ENCODE data around the gene CMIP. TPM values are rescaled to one million over a fixed set of nuclear protein-coding genes. Genes with fewer than 3 reads are reported as not detected.
A peak's percentile ranks its signal among the peaks of the same experiment; 100 is the strongest.

Gene CMIP
- total RNA-seq, 1 donor from 2014 or later: 61.0 TPM

DNA sequence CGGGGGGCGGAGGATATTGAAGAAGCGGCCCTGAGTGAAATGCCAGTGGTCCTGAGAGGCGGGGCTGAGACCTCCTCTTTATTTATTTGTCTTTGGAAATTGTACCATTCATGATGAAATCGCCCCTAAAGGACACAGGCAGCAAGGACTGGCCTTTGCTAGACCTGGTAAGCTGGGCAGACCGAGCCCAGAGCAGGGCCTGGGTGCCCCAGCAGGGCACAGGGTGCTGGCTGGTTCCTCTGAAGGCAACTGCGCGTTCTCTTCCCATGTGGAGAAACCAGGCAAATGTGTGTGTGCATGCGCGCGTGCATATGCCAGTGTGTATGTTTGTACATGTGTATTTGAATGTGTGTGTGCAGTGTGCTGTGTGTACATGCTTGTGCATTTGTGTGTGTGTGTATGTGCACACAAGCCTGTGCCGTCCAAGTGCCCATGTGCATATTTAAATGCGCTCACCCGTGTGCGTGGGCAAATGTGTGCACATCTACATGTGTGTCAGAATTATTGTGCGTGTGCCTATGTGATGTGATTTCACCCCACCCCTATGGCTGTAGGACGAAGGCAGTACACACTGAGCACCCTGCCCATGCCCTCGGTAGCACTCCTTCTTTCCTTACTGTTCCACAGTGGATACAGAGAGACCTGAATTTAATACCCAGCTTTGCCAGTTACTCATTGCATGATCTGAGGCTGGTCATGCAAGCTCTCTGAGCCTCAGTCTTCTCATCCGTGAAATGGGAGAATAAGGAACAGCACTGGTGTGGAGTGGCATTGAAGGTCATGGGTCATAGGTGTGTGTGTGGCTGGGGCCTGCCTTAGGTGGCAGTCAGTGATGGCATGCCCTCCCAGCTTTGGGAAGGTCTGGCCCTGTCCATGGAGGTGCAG, 105.2 kb downstream of the CMIP start:
- DNase-seq (ENCODE audit: low read depth): no peak

DNA sequence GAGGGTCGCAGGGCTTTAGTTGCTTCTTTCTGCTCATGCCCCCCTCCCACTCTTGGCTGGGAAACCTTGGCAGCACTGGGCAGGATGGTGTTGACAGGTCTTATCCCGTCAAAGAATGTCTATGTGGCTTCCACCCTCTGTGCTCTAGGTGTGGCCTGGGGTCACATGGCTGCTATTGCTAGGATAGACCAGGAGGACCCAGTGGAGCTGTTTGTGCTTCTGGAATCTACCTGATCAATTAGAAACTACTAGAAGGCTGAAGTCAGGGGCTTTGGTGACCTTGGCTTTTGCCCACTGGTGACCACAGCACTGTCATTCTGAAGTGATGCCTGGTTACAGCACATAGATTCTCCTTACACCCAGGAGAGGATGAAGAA, 105.8 kb downstream of the CMIP start:
- no peak for DNase-seq (ENCODE audit: low read depth)

DNA sequence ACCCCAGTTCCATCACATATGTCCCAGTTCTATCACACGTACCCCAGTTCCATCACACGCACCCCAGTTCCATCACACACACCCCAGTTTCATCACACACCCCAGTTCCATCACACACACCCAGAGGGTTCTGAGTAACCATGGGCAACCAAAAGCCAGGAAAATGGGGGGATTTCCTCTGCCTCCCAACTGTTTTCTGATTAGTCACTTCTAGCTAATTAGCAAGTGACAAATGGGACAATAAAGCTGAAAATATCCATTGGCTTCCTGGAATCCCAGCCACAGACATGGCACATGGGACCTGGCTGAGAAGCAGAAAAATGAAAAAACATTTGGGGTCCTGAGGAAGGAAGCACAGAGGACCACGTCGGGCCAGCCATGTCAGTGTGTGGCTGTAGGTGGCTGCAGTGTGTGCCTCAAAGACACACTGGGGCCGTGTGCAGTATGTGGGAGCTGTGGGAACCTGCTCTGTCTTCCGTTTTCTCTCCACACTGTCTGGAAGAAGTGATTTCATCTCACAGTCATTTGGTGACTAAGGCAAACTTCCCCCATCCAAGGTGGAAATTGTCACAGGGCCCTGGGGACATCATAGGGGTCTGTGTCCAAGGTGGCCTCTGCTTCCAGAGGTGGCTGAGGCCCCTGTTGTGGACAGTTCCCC, 106.7 kb downstream of the CMIP start:
- DNase-seq (ENCODE audit: low read depth): peak; percentile 36

DNA sequence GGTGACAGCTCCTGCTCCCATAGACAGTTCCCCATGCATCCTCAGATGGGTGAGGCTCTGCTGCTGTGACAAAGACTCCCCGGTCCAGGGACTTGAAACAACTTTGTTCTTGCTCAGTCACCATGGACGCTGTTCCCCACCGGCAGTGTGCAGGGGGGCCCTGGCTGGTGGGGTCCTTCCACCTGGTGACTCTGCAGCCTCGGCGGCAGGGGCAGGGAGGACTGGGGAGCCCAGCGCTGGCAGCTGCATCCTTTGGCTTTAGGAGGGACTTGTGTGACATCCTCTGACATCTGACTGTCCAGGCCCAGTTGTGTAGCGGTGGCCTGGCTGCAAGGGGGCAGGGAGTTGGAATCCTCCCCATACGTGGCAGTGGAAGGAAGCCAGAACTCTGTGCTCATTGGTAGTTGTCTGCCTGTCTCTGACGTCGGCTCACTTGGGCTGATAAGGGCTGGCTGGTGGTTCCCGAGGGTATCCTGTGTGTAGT, 107.3 kb downstream of the CMIP start:
- DNase-seq (ENCODE audit: low read depth): no peak

DNA sequence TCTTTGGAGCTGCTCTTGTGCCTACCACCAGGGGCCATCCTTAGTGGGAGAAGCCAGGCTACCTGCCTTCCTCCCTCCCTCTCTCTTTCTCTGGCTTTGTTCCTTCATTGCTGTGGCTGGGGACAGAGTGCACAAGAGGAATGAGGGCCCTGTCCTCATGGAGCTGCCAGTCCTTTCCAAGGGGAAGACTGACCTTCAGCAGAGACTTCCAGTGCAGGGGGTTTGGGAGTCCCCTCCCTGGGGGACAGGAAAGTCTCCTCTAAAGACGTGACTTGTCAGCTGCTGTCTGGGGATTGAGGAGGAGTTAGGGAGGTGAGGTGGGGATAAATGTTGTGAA, 108.1 kb downstream of the CMIP start:
- no peak for DNase-seq (ENCODE audit: low read depth)

DNA sequence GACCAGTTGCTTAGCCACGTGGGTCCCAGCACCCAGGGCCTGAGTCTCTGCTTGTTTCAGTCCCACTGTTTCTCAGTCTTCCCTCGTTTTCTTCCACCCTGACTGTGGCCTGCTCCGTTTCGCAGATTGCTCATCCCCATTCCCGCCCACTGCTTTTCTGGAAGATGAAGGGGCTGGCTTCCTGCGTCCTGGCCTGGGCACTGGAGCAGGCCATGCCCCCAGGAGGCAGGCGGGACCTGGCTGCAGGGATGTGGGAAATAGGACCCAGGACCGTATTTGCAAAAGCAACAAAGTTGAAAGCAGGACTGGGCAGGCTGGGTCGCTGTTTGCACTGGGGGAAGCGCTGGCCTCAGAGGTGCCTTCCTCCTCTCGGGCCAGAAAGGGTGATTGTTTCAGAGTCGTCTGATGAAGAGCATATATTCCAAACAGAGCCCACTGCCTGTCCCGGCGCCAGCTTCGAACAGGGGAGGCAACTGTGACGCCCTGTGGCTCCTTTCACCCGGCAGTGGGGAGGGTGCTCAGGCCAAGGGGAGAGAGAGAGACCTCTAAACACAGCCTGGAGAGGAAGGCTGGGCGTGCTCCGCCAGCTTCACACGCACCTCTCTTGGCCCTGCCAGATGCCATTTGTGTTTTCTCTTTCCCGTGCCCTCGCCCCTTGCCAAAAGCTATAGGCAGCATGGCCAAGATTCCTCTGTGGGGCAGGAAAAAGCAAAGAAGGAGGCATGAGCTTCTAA, 108.6 kb downstream of the CMIP start:
- DNase-seq (ENCODE audit: low read depth): no peak

DNA sequence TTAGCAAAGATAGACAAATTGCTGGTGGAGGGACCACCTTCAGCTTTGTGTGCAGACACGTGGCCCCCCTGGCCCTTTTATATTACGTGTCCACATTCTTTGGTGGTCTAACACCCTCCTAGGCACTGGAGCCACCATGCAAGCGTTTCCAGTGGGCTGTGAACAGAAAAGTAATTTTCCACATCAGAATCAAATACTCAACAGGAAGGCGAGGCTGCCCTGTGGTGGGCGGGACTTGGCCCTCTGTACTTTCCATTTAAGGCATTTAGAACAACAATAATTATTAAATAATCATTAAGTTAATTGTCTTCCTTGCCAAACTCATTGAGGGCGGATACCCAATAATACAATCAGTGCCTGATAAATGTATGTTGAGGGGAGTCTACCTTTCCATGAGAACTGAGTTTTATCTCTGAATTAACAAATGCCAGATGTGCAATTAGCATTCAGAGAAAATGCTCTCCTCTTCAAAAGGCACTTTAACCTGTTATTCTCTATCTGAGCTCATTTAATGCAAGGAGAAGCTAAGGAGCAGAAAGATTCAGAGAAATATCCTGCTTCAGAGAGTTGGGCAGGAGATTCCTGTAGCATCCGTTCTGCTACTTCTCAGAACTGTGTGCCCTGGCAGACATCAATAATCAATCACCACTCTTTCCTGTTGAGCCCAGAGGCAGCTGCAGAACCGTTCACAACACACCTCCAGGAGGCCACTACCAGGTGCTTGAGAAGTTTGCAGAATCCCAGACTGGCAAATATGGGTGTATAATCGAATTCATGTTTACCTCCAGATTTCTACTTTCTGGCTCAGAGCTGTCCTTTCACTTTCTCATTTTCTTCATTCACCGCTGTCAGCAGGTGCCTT, 109.4 kb downstream of the CMIP start:
- no peak for DNase-seq (ENCODE audit: low read depth)

DNA sequence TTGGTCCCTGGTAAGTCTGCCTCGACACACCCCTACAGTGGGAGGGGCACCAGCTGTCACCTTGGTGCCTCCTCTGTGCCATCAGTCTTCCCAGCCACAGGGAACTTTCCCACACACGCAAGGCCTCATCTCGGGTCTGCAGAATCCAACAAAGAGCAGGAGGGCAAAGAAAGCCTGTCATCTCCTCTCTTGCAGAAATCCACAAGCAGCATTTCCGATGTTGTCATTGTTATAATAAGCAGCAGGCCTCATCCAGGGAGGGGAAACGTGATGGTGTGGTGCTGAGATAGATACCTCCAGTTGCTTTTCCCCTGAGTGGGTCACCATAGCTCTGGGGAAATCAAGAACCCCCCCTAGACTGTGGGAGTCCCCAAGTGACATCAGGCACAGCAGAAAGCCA, 110.4 kb downstream of the CMIP start:
- no peak for DNase-seq (ENCODE audit: low read depth)

DNA sequence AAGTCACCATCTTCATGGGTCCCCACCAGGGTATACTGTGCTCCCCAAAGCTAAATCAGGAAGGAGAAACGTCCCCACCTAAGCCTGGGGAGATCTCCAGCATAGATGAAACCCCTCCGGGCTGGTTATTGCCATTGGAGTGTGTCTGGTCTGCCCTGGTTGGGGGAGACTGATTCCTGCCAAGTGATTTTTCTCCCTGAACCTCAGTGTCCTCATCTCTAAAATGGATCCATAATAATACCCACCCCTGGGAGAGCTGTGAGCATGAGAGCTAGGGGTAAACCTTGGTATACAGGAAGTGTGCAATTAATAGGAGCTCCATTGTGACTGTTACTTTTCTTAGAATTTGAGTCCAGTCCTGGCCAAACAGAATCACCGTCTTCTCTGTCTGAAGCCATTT, 111.1 kb downstream of the CMIP start:
- no peak for DNase-seq (ENCODE audit: low read depth)

DNA sequence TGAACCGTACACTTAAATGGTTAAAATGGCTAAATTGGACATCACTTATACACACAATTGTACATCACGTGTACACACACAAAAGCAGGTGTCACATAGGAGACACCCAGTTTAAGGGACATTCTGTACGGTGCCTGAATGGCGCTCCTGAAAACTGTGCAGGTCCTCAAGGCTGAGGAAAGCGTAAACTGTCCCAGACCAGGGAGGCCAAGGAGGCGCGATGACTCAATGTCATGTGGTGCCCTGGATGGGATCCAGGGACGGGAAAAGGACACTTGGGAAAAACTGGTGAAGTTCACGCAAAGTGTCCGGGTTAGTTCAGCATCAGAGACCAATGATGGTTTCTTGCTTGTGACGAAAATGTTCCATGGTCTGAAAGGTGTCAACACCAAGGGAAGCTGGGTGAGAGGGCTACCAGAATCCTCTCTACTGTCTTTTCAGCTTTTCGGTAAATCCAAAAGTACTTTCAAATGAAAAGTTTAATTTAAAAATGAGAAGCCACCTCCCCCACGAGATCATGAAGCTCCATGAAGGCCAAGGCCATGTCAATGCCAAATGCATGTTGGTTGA, 112.2 kb downstream of the CMIP start:
- no peak for DNase-seq (ENCODE audit: low read depth)

DNA sequence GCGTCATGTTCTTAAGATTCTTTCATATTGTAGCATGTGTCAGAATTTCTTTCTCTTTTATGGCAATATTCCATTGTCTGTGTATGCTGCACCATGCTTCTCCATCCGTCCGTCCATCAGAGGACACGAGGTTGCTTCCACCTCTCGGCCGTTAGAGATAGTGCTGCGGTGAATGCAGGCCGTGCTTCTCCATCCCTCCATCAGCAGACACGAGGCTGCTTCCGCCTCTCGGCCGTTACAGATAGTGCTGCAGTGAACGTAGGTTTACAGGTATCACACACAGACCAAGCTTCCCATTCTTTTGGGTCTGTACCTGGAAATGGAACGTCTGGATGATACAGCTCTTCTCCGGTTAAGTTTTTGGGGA, 113.5 kb downstream of the CMIP start:
- DNase-seq (ENCODE audit: low read depth): no peak

DNA sequence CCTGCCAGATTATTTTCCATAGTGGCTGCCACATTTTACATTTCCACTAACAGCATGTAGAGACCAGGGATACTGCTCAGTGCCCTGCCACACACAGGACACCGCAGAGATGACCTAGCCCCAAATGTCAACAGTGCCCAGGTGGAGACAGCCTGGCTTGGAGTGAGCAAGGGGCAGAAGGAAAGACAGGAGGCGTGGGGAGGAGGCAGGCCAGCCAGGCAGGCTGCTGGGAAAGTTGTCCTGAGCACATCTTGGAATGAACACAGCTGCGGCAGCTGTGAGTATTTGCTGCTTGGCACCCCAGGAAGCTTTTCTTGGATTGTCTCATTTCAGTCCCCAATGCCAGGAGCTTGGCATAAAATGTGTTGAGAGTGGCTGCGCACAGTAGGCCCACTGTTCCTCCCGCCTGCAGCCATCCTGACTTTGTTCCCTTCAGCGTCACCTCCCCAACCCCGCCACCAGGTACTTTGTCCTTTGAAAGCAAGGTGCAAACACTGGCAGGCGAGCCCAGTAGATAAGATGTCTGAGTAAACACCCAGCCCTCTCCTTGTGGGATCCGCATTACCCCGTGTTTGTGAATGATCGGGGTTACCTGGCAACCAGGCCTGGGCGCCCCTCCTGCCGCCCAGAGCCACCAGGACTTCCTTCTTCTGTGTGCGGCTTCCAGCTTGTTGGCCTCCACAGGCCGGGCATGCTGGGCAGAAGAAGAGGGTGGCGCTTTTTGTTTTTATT, 114.0 kb downstream of the CMIP start:
- no peak for DNase-seq (ENCODE audit: low read depth)

DNA sequence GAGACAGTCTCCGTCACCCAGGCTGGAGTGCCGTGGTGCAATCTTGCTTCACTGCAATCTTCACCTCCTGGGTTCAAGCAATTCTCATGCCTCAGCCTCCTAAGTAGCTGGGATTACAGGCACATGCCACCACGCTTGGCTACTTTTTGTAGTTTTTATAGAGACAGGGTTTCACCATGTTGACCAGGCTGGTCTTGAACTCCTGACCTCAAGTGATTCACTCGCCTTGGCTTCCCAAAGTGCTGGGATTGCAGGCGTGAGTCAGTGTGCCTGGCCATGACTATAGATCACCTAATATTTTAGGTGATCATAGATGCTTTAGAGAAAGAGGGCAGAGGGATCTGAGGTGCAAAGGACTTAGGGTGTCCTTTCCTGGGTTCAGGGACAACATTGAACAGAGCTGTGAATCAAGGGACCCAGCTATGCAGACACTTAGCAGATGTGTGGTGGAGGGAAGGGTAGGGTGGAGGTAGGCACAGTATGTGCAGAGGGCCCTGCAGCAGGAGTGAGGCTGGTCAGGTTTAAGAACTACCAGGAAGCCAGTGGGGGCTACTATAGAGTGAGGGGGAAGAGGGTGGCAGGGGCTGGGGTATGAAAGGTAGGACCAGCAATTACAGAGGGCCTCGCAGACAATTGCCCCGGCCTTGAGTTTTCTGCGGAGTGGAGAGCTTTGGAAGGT, 116.5 kb downstream of the CMIP start:
- DNase-seq (ENCODE audit: low read depth): peak; percentile 83

DNA sequence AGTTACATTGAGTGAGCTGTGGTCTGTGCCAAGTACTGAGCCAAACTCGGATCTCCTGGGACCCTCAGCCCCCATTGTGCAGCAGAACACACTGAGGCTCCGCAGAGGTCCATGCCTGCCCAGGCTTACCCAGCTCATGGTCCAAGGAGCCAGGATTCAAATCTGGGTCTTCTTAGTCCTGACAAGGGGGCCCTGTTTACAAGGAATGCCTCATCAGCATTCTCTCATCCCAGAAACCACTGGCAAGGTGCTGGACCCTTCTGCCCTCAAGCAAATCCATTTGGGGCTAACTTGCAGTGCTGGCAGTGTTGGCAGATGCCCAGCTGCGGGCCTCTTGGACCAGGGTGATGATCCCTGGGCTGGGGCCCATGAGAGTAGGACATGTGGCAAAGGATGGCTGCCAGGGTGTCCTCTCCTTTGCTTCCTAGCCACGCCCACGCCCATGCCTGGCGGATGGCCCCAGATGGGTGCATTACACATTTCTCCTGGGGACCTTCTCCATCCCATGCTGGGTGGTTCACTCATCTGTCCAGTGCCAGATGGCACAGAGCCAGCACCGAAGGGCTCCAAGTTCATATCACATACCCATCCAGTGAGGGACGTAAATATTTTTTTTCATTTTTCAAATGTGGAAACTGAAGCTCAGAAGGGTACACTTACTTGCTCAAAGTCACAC, 117.7 kb downstream of the CMIP start:
- no peak for DNase-seq (ENCODE audit: low read depth)

DNA sequence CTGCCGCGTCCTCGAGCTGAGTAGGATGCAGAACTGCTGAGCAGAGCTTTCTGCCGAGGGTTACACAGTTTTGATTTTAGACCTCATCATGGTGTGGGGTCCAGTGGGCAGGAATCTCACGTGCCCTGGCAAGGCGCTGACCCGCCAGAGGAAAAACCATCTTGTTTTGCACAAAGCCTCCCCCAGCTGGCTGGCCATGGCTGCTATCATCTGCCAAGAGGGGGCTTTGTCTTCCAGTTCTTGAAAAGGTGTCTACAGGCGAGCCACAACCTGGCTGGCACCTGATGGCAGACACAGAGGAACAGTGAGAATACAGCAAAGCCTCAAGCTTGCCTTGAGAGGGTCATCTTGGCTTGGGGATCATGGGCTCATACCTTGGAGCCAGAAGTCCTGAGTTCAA, 118.3 kb downstream of the CMIP start:
- DNase-seq (ENCODE audit: low read depth): no peak

DNA sequence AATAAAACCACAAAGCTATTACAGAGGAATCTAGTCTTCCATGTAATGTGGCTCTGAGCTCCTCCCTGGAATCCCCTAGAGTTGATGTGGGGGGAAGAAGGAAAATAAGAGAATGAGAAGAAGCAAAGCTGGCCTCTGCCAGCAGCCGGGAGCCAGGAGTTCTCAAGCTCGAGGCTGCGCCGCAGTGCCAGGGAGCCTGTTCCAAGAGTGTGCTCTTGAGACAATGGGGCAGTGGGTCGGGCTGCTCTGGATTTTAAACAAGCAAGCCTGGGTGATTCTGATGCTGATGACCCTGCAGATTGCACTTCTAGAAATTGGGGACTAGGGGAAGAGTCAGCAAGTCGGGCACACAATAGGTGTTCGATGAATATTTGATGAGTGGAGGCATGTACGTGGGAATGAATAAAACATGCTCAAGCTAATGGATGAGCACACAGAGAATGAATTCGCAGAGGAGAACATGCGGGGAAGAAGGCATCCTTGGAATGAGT, 119.9 kb downstream of the CMIP start:
- peak; percentile 19 for DNase-seq (ENCODE audit: low read depth)

DNA sequence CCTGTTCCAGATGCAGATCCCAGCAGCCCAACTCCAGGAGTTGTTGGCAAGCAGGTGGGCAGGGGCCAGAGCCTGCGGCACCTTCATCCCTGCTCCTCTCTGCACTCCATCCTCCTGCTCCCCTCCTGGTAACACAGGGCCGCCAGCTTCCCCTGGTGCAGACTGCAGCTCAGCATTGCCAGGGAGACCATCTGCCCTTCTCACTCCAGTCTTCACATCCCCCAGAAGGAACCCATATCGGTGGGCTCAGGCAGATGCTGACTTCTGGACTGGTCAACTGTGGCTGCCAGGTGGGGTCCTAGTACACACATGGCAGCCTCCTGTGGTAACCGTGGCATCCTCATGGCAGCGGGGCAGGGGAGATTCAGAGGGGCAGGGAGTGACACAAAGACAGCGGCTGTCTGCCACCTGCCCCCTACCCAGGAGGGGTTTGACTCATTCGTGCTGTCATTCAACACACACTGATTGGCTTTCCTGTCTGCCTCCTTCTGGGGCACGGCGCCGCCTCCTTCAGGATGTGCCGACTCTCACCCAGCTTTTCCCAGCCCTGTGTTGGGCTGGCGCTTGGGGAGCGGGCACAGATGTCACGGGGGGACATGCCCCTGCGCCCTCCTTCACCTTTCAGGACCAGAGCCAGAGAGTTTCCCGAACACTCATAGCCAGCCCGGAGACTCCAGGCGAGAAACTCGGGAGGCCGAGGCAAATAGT, 120.9 kb downstream of the CMIP start:
- DNase-seq (ENCODE audit: low read depth): no peak

DNA sequence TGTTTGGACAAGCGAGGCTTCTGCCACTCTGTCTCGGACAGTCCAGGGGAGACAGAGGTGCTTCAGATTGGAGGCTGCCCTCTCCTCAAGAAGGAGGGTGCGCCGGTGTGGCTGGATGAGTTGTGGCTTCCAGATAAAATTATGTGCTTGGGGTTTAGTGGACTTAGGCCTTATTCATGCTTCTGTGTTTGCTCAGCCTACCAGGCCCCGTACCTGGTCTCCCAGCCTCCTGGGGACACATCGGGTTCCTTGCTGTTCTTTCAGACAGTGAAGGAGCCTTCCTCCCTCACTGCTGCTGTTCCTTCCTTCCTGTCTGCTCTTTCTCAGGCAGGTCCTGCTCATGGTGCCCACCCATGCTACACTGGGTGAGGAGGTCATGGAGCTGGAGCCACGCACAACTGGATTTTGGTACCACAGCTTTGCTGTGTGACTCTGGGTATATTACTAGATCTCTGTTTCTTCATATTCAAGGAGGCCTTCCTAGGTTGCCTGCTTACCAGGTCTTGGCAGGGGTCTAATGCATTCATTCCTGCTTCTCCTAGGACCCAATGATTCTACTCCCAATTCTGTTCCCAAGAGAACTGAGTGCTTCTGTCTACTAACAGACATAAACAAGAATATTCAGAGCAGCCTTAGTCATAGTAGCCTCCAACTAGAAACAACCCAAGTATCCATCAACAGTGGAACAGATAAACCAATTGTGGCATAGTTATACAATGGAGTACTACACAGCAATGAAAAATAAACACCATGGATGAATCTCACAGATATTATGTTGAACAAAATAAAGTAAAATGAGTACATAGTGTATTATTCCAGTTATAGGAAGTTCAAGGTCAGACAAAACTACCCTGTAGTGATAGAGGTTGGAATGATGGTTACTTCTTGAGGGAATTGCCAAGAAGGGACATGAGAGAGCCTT, 121.7 kb downstream of the CMIP start:
- no peak for DNase-seq (ENCODE audit: low read depth)
